Liver (tissue), 9 donors: ENCODE data around the gene MXD3. TPM values are rescaled to one million over a fixed set of nuclear protein-coding genes. Genes with fewer than 3 reads are reported as not detected.

Experiments used
- DNase-seq: peaks from one replicate; pipeline ENCODE4 v3.0.0-alpha.2; 2017; ENCODE audit warnings: low spot score
- H3K27ac ChIP-seq, 2 donors: one replicate each; pipeline ENCODE4 v1.7.0; 2013; ENCODE audit warnings: inconsistent platforms in 2 of 2, low read length in 2 of 2, control low read depth in 1 of 2, low read depth in 1 of 2, mild to moderate bottlenecking in 1 of 2
- H3K27me3 ChIP-seq, 4 donors: one replicate each; pipeline versions ENCODE4 v1.6.1 to v1.7.0; 2013; ENCODE audit warnings: low read length in 3 of 4, inconsistent platforms in 1 of 4, mild to moderate bottlenecking in 1 of 4, moderate library complexity in 1 of 4; ENCODE audit not compliant: control insufficient read depth in 4 of 4, insufficient read depth in 4 of 4
- H3K36me3 ChIP-seq, 4 donors: one replicate each; pipeline versions ENCODE4 v1.6.1 to v1.7.0; 2013; ENCODE audit warnings: low read length in 3 of 4, mild to moderate bottlenecking in 3 of 4, low read depth in 1 of 4, moderate library complexity in 1 of 4; ENCODE audit not compliant: control insufficient read depth in 4 of 4, insufficient read depth in 3 of 4
- H3K4me1 ChIP-seq, 4 donors: one replicate each; pipeline versions ENCODE4 v1.6.1 to v1.7.0; 2013; ENCODE audit warnings: low read length in 3 of 4, mild to moderate bottlenecking in 3 of 4, moderate library complexity in 1 of 4; ENCODE audit not compliant: control insufficient read depth in 4 of 4, insufficient read depth in 4 of 4
- H3K4me3 ChIP-seq, 3 donors: one replicate each; pipeline versions ENCODE4 v1.6.1 to v1.7.0; 2013; ENCODE audit warnings: low read length in 3 of 3, control low read depth in 1 of 3, low read depth in 1 of 3, mild to moderate bottlenecking in 1 of 3
- H3K9ac ChIP-seq, 2 donors: one replicate each; pipeline ENCODE4 v1.7.0; 2013; ENCODE audit warnings: low read length in 2 of 2, mild to moderate bottlenecking in 2 of 2, moderate library complexity in 2 of 2, control low read depth in 1 of 2, low read depth in 1 of 2
- H3K9me3 ChIP-seq, 4 donors: one replicate each; pipeline versions ENCODE4 v1.6.1 to v1.7.0; 2013; ENCODE audit warnings: low read length in 3 of 4; ENCODE audit not compliant: control insufficient read depth in 4 of 4
- EGR1 ChIP-seq, 2 donors: IDR thresholded peaks; 2 replicates each; pipeline ENCODE4 v1.6.1; 2016 to 2018; ENCODE audit warnings: antibody characterized with exemption in 2 of 2, low read depth in 2 of 2
- FOXA2 ChIP-seq: IDR thresholded peaks from 2 replicates; pipeline ENCODE4 v1.6.1; 2016; ENCODE audit warnings: antibody characterized with exemption
- GABPA ChIP-seq, 2 donors: IDR thresholded peaks in 1 of 2; conservative IDR thresholded peaks in 1 of 2; 2 replicates each; pipeline ENCODE4 v1.6.1; 2016; ENCODE audit warnings: antibody characterized with exemption in 2 of 2, mild to moderate bottlenecking in 1 of 2, moderate library complexity in 1 of 2
- HNF4A ChIP-seq, 2 donors: conservative IDR thresholded peaks; 2 replicates each; pipeline ENCODE4 v1.6.1; 2016; ENCODE audit warnings: antibody characterized with exemption in 2 of 2, mild to moderate bottlenecking in 2 of 2
- HNF4G ChIP-seq: IDR thresholded peaks from 2 replicates; pipeline ENCODE4 v1.6.1; 2016; ENCODE audit warnings: antibody characterized with exemption
- JUND ChIP-seq, 2 donors: IDR thresholded peaks; 2 replicates each; pipeline ENCODE4 v1.6.1; 2016; ENCODE audit warnings: antibody characterized with exemption in 2 of 2
- NR2F2 ChIP-seq: IDR thresholded peaks from 2 replicates; pipeline ENCODE4 v1.6.1; 2016; ENCODE audit warnings: antibody characterized with exemption
- RAD21 ChIP-seq, 2 donors: IDR thresholded peaks; 2 replicates each; pipeline ENCODE4 v1.6.1; 2016; ENCODE audit warnings: antibody characterized with exemption in 2 of 2, mild to moderate bottlenecking in 2 of 2
- RXRA ChIP-seq, 2 donors: IDR thresholded peaks; 2 replicates each; pipeline ENCODE4 v1.6.1; 2017 to 2018; ENCODE audit warnings: antibody characterized with exemption in 2 of 2, mild to moderate bottlenecking in 1 of 2
- SP1 ChIP-seq: IDR thresholded peaks from 2 replicates; pipeline ENCODE4 v1.6.1; 2018; ENCODE audit warnings: antibody characterized with exemption, mild to moderate bottlenecking
- TAF1 ChIP-seq: conservative IDR thresholded peaks from 2 replicates; pipeline ENCODE4 v1.6.1; 2016; ENCODE audit warnings: antibody characterized with exemption, mild to moderate bottlenecking
- YY1 ChIP-seq: IDR thresholded peaks from 2 replicates; pipeline ENCODE4 v1.6.1; 2016; ENCODE audit warnings: antibody characterized with exemption, mild to moderate bottlenecking
- WGBS: extraction: QIAGEN DNeasy Blood & Tissue Kit; methylation state at CpG from one replicate; pipeline ENCODE4 v1.1.7; 2013; 5-methylcytosine and 5-hydroxymethylcytosine counted together
- polyA plus RNA-seq, 2 donors: library from polyadenylated mRNA; stranded (reverse) in 1 of 2; unstranded in 1 of 2; fragments of 200-250 nt in 1 of 2; fragments of >200 nt in 1 of 2; fragmentation: Nextera tagmentation in 1 of 2; extraction: Ambion mirVana in 1 of 2; gene quantifications; one replicate each; pipeline versions ENCODE4 v1.2.1 to v1.2.3, GENCODE V29; 2013 to 2015
- total RNA-seq, 2 donors: library from RNA; depleted of rRNA; stranded (reverse); fragments of >200 nt; gene quantifications; one replicate each; pipeline ENCODE4 v1.2.3, GENCODE V29; 2014
- TF ChIP-seq, protein P1 (sequence below): IDR thresholded peaks from 2 replicates; pipeline ENCODE4 v1.6.1; 2016; ENCODE audit warnings: antibody characterized with exemption
- TF ChIP-seq, protein P2 (sequence below): IDR thresholded peaks from 2 replicates; pipeline ENCODE4 v1.6.1; 2016; ENCODE audit warnings: antibody characterized with exemption, mild to moderate bottlenecking
- TF ChIP-seq, protein P3 (sequence below): IDR thresholded peaks from 2 replicates; pipeline ENCODE4 v1.6.1; 2016; ENCODE audit warnings: antibody characterized with exemption
- TF ChIP-seq, protein P4 (sequence below): IDR thresholded peaks from 2 replicates; pipeline ENCODE4 v1.6.1; 2016; ENCODE audit warnings: antibody characterized with exemption
- TF ChIP-seq, protein P5 (sequence below): fragments of 150-350 bp; IDR thresholded peaks from 2 replicates; pipeline ENCODE4 v1.5.1; 2017; ENCODE audit warnings: improper control_type of control experiment, low read depth, low read length; ENCODE audit not compliant: missing input control
- donor health status: healthy.
- donor health status: healthy.
- donor health status: healthy.
- donor health status: healthy.
- donor health status: healthy.

MXD3 gene
- total and polyA plus RNA-seq, 4 donors, result 1.9 to 36.8 (median 7.0) TPM

DNA sequence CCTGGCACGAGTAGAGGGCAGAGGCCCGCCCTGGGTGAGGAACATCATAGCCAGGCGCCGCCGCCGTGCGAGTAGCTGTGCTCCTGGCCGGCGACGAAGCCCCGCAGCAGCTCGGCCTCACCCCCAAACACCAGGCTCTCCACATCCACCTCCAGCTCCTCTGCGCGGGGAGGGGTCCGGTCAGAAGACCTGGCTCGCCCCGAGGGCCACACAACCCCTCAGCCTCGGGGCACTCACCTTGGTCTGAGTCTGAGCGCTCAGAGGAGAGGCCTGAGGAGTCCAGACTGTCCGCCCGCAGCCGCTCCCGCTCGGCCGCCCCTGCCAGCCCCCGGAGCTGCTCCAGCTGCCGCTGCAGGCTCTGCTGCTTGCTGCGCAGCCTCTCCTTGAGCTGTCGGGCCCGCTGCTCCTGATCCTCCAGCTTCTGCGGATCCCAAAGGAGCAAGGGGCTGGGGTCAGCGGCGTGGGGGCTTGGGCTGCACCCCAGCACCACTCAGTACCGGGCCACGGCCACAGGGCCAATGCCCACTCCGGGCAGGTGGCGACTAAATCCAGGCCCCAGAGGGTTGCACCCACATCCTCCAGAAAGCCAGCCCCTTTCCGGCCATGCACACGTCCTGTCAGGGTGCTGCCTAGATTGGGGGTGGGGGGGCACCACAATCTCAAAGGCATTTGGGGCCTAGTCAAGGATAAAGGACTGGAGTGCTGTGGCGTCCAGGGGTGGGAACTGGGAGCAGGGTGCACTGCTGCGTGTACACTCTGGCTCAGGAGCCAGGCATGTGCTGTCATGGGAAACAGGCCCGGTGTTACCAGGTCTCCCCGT lies 3.9 kb downstream of the MXD3 start:
- H3K9me3 ChIP-seq, result no peaks in the 10 kb centered on the region
- H3K9ac ChIP-seq, result peak overlapping the region in 1 of 2 donors; percentile 12
- DNase-seq, result no peak
- H3K4me3 ChIP-seq, result no peak overlapping the region
- peaks cover 6 to 16% (median 11%) of the 10 kb centered on the region in 4 donors for H3K36me3 ChIP-seq
- H3K27ac ChIP-seq, result peak overlapping the region; percentile 40 to 45
- TF ChIP-seq, protein P1, sequence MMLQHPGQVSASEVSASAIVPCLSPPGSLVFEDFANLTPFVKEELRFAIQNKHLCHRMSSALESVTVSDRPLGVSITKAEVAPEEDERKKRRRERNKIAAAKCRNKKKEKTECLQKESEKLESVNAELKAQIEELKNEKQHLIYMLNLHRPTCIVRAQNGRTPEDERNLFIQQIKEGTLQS, result no peak
- no peak for TF ChIP-seq YY1
- no peak for TF ChIP-seq NR2F2
- no peak for TF ChIP-seq RAD21 (IDR thresholded peaks at IDR 0.05)
- no peak for TF ChIP-seq TAF1
- no peak for TF ChIP-seq SP1
- no peak for TF ChIP-seq GABPA (IDR thresholded peaks at IDR 0.05 in 1 of 2, conservative IDR thresholded peaks at IDR 0.05 in 1 of 2)
- TF ChIP-seq, protein P2, sequence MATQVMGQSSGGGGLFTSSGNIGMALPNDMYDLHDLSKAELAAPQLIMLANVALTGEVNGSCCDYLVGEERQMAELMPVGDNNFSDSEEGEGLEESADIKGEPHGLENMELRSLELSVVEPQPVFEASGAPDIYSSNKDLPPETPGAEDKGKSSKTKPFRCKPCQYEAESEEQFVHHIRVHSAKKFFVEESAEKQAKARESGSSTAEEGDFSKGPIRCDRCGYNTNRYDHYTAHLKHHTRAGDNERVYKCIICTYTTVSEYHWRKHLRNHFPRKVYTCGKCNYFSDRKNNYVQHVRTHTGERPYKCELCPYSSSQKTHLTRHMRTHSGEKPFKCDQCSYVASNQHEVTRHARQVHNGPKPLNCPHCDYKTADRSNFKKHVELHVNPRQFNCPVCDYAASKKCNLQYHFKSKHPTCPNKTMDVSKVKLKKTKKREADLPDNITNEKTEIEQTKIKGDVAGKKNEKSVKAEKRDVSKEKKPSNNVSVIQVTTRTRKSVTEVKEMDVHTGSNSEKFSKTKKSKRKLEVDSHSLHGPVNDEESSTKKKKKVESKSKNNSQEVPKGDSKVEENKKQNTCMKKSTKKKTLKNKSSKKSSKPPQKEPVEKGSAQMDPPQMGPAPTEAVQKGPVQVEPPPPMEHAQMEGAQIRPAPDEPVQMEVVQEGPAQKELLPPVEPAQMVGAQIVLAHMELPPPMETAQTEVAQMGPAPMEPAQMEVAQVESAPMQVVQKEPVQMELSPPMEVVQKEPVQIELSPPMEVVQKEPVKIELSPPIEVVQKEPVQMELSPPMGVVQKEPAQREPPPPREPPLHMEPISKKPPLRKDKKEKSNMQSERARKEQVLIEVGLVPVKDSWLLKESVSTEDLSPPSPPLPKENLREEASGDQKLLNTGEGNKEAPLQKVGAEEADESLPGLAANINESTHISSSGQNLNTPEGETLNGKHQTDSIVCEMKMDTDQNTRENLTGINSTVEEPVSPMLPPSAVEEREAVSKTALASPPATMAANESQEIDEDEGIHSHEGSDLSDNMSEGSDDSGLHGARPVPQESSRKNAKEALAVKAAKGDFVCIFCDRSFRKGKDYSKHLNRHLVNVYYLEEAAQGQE, result no peak
- no peak for TF ChIP-seq FOXA2
- no peak for TF ChIP-seq HNF4A (conservative IDR thresholded peaks at IDR 0.05)
- TF ChIP-seq, protein P3, sequence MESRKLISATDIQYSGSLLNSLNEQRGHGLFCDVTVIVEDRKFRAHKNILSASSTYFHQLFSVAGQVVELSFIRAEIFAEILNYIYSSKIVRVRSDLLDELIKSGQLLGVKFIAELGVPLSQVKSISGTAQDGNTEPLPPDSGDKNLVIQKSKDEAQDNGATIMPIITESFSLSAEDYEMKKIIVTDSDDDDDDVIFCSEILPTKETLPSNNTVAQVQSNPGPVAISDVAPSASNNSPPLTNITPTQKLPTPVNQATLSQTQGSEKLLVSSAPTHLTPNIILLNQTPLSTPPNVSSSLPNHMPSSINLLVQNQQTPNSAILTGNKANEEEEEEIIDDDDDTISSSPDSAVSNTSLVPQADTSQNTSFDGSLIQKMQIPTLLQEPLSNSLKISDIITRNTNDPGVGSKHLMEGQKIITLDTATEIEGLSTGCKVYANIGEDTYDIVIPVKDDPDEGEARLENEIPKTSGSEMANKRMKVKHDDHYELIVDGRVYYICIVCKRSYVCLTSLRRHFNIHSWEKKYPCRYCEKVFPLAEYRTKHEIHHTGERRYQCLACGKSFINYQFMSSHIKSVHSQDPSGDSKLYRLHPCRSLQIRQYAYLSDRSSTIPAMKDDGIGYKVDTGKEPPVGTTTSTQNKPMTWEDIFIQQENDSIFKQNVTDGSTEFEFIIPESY, result no peak
- TF ChIP-seq, protein P4, sequence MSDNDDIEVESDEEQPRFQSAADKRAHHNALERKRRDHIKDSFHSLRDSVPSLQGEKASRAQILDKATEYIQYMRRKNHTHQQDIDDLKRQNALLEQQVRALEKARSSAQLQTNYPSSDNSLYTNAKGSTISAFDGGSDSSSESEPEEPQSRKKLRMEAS, result no peak
- TF ChIP-seq, protein P5, sequence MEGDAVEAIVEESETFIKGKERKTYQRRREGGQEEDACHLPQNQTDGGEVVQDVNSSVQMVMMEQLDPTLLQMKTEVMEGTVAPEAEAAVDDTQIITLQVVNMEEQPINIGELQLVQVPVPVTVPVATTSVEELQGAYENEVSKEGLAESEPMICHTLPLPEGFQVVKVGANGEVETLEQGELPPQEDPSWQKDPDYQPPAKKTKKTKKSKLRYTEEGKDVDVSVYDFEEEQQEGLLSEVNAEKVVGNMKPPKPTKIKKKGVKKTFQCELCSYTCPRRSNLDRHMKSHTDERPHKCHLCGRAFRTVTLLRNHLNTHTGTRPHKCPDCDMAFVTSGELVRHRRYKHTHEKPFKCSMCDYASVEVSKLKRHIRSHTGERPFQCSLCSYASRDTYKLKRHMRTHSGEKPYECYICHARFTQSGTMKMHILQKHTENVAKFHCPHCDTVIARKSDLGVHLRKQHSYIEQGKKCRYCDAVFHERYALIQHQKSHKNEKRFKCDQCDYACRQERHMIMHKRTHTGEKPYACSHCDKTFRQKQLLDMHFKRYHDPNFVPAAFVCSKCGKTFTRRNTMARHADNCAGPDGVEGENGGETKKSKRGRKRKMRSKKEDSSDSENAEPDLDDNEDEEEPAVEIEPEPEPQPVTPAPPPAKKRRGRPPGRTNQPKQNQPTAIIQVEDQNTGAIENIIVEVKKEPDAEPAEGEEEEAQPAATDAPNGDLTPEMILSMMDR, result no peak
- TF ChIP-seq EGR1 (IDR thresholded peaks at IDR 0.05; ENCODE audit: low read depth in 2 of 2), result no peak
- TF ChIP-seq JUND (IDR thresholded peaks at IDR 0.05), result no peak
- TF ChIP-seq HNF4G, result no peak
- no peak for TF ChIP-seq RXRA (IDR thresholded peaks at IDR 0.05)
- H3K4me1 ChIP-seq, result peaks cover 10 to 37% (median 23%) of the 10 kb centered on the region in 4 donors
- no peaks in the 10 kb centered on the region for H3K27me3 ChIP-seq
- 89% methylated on average over 43 of the region's 43 CpGs for WGBS
